Measurements from ENCODE around the gene CARD9.

CARD9 gene

DNA sequence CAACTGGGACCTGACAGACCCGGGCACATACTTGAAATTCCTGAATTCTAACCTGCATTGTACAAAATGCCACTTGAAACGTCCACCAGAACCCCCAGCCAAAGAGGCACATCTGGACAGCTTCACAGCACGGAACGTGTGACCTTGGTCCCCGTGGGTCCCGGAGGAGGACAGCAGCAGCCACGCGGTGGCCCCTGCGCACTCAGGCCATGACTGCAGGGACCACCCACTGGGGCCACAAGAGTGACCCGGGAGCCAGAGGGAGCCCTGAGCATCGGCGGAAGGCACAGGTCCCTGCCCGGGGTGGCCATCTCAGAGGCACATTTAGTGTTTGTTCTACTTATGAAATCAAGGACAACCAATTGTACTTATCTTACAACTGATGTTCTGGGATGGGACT, 28.6 kb upstream of the CARD9 start:
- DNase-seq (ENCODE audit: low read depth in 2 of 2, low spot score in 1 of 2) = no peak

DNA sequence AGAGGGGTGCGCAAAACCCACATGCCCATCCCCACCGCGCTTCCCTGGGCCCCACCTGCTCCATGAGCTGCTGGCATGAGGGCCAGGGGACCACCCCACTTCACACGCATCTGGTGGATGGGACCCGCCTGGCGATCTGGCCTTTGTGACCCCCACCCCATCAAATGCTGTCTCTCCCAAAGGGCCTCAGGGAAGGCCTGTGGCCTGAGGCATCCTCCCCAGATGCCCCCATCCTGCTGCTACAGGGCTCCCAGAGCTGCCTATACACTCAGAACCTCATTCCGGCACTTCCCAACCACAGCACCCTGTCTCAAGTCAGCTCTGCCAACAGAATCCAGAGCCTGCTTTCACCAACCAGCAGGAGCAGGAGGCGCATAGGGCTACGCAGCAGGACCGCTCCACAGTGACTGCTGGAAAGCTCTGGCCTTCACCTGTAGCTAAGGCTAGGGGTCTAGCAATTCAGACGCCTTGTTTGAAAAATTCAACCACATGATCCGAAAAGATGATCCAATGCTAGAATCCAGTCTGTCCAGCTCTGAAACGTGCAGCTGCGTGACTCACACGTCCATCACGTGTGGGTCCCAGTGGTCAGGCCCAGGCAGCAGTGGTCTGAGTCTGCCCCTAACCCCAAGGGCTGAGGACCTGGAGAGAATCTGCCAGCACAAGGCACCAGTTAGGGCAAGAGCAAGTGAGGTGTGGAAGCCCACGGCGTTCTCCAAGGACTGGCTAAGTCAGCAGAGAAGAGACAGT, 27.9 kb upstream of the CARD9 start:
- DNase-seq (ENCODE audit: low read depth in 2 of 2, low spot score in 1 of 2) = no peak

DNA sequence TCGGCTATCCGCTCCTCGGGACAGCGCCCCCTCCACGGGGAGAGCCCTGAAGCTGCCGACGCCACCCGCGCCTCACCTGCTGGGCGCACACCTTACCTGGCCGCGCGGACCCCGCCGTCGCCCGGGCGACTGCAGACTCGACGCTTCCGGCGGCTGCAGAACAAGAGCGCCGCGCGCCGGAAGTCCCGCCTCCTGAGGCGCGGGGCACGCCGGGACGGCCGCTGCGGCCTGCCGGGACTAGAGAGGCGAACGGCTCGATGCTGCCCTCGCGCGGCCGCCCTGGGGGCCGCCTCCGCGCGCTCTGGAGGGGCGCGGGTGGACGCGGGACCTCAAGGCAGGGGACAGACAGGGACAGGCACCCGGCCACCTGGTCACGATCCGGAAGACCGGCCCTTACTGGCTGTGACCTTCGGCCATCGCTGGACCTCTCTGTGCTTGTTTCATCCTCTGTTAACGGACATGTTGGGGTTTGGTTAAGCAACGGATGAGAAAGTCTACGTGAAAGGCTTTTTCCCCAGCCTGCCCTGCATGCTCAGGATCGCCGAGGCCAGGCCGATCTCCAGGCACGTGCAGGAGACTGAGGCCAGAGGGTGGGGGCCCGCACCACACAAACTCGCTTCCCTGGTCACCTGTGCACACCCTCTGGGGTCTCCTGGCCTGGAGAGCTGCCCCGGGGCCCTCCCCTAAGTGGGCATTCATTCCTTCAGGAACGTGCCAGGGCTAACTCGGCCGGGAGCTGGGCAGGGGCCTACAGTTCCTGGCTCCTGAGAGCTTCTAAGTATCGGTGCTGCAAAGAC, 26.8 kb upstream of the CARD9 start, which contains the start of gene SNAPC4:
TSS of gene SNAPC4 (minus strand) at position 133 of the 797 bp plus-strand sequence. CDS start 1,742 bp downstream, outside the sequence.
- DNase-seq (ENCODE audit: low read depth in 2 of 2, low spot score in 1 of 2) = peak; percentile 64 to 69

DNA sequence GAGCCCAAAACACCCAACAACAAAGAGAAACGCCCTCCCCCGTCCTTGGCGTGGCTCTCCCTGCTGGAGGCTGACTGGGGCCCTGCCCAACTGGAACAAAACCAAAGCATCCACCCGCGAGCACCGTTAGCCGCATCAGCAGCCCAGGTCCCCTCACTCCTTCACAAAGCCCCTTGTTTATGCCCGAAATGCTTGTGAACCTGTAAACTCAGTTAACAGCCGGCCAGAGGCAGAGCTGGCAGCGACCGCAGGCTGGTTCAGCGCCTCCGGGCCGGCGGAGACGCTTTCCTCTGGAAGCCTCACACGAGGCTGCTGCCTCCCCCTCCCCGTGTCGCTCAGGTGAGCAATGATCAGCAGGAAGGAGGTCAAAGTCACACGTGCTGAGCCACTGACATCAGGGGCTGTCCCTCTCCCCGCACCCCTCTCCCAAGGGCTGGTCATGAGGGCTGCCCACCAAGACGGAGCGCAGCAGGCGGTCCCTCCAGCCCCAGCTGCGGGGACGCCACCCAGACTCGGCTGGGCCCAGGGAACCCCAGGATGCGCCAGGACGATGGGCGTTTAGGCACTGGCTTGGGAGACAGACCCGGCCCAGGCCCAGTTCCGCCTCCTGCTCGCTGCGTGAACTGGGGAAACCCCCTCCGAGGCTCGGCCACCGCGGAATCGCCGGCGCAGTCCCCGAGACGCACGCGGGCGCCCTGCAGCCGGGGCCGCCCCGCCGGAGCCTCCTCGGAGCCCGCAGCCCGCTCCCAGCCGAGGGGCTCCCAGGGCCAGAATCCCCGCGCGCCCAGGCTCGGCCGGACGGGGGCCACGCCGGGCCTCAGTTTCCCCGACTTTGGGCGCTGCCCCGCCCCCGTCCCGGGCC, 25.9 kb upstream of the CARD9 start:
- no peak for DNase-seq (ENCODE audit: low read depth in 2 of 2, low spot score in 1 of 2)

- no peak for DNase-seq (ENCODE audit: low read depth in 2 of 2, low spot score in 1 of 2)
Measured at GRCh38 chr9:136398286-136398685, 24.8 kb upstream of the CARD9 start.

- DNase-seq (ENCODE audit: low read depth in 2 of 2, low spot score in 1 of 2) = no peak
Measured at GRCh38 chr9:136397643-136398042, 24.2 kb upstream of the CARD9 start.

DNA sequence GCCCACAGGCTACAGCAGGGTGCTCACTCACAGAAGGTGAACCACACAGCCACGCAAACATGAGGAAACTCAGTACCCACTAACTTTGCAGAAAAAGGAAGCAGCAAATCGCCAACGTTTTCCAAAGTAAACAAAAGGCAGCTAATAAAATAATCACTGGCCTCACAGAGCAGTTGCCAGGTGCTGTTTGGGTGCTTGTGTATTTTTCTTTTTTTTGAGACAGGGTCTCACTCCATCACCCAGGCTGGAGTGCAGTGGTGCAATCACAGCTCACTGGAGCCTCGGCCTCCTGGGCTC, 22.7 kb upstream of the CARD9 start:
- no peak for DNase-seq (ENCODE audit: low read depth in 2 of 2, low spot score in 1 of 2)

- DNase-seq (ENCODE audit: low read depth in 2 of 2, low spot score in 1 of 2) = no peak
Measured at GRCh38 chr9:136395345-136396218, 22.1 kb upstream of the CARD9 start.

DNA sequence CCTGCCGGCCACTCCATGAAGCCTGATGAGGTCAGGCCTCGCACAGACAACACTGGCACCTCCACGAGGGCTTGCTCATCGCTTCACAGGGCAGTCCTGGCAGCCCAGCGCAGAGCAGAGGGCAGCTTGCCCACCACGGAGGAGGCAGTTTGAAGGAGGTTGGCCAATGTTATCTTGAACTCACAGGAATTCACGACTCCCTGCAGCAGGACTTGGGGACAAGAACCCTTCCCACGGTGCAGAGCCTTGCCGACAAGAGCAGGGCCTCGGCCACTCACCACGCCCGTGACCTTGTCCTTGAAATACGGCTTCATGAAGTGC, 21.5 kb upstream of the CARD9 start:
- DNase-seq (ENCODE audit: low read depth in 2 of 2, low spot score in 1 of 2) = no peak

GRCh38 chr9:136394312-136395019, 21.0 kb upstream of the CARD9 start:
- no peak for DNase-seq (ENCODE audit: low read depth in 2 of 2, low spot score in 1 of 2)

- DNase-seq (ENCODE audit: low read depth in 2 of 2, low spot score in 1 of 2) = no peak
Measured at GRCh38 chr9:136393531-136393930, 20.1 kb upstream of the CARD9 start.

- DNase-seq (ENCODE audit: low read depth in 2 of 2, low spot score in 1 of 2) = no peak
Measured at GRCh38 chr9:136392538-136393449, 19.3 kb upstream of the CARD9 start.

GRCh38 chr9:136391737-136392537, 18.5 kb upstream of the CARD9 start:
- DNase-seq (ENCODE audit: low read depth in 2 of 2, low spot score in 1 of 2) = no peak

- DNase-seq (ENCODE audit: low read depth in 2 of 2, low spot score in 1 of 2) = no peak
Measured at GRCh38 chr9:136389396-136389795, 15.9 kb upstream of the CARD9 start.

DNA sequence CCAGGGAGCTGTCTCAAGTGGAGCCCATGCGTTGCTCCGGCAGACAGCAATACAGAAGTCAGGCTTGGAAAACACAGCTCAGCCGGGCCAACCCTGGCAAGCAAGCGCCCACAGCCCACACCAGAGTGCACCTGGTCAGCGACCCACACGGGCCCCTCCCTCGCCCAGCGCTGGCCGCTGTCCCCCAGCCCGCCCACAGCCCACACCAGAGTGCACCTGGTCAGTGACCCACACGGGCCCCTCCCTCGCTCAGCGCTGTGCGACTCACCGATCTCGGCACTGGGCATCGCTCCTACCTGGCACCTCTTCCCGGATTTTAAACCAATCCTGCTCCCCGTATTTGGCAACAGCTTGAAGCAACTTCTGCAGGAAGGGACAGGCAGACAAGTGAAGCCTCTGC, 13.7 kb upstream of the CARD9 start:
- no peak for DNase-seq (ENCODE audit: low read depth in 2 of 2, low spot score in 1 of 2)

GRCh38 chr9:136386018-136386417, 12.5 kb upstream of the CARD9 start:
- no peak for DNase-seq (ENCODE audit: low read depth in 2 of 2, low spot score in 1 of 2)

DNA sequence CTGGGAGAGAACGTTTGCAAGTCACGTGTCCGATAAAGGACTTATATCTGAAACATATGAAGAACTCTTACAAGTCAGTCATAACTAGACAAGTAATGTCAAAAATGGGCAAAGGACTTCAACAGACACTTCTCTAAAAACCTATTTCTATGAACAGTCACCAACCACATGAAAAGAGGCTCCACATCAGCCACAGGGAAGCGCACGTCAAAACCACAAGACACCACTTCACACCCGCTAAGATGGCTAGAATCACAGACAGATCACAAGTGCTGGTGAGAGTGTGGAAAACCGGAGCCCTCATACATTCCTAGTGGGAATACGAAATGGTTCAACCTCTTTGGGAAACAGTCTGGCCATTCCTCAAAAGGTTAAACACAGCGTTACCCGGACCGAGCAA, 11.5 kb upstream of the CARD9 start:
- no peak for DNase-seq (ENCODE audit: low read depth in 2 of 2, low spot score in 1 of 2)

- DNase-seq (ENCODE audit: low read depth in 2 of 2, low spot score in 1 of 2) = no peak
Measured at GRCh38 chr9:136383436-136383835, 10.0 kb upstream of the CARD9 start.

Data from stimulated activated CD8-positive, alpha-beta memory T cell treated with anti-CD3 and anti-CD28 coated beads, Interleukin-4, amount 100 ng/mL, for 4 hours (primary cell).